SKM-1 treated with dmso at 0.1 percent for 144 hours (cell line): ENCODE results near the gene PLCD1.
"Not testable (repeated sequence)": the region's sequence is repeated elsewhere in the genome, so short reads cannot be mapped to it uniquely, and the experiment has no call there.

ENCODE experiments used
- DNase-seq: peaks from one replicate; lab custom pipeline; 2025; ENCODE audit not compliant: unreplicated experiment; lab: John Stamatoyannopoulos, UW

PLCD1 gene

DNA sequence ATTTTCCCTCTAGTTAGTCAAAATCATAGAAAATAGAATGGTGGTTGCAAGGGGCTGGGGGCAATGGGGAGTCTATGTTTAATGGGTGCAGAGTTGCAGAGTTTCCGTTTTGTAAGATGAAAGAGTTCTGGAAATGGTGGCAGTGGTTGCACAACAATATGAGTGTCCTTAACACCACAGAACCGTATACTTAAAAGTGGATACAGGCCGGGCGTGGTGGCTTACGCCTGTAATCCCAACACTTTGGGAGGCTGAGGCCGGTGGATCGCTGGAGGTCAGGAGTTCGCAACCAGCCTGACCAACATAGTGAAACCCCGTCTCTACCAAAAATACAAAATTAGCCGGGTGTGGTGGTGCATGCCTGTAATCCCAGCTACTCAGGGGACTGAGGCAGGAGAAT lies 41.1 kb downstream of the PLCD1 start:
- not testable (repeated sequence) for DNase-seq

DNA sequence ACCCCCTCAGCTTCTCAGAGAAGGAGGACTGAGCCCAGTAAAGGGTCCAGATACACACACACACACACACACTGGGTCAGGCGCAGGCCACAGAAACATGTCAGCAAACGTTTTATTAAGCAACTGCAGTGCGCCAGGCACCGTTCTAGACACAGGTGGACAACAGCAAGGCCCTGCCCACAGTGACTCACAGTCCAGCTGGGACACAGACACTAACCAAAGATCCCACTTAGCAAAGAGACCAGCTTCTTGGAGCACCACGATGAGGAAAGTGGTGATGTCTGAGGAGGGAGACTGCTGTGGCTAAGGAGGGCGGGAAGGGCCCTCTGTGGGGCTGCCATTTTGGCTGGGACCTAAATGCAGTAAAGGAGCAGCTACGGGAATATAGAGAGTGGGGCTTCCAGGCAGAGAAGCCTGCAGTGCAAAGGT lies 41.7 kb downstream of the PLCD1 start:
- no peak for DNase-seq

DNA sequence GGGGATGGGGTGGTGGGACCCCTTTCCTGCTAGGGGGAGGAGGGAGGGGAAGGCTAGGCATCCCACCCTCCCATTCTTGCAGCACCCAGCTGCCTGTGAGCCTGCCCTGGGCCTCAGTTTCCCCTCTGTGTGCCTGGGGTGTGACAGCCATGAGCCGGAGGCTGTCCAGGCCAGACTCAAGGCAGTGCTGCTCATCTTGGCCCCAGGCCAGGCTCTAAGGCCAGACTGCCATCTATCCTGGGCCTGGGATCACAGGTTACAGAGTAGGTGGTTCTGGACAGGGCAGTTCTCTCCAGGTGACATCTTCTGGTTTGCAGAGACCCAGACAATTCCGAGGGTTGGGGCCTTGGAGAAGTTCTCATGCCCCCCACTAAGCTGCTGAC lies 42.1 kb downstream of the PLCD1 start:
- no peak for DNase-seq

DNA sequence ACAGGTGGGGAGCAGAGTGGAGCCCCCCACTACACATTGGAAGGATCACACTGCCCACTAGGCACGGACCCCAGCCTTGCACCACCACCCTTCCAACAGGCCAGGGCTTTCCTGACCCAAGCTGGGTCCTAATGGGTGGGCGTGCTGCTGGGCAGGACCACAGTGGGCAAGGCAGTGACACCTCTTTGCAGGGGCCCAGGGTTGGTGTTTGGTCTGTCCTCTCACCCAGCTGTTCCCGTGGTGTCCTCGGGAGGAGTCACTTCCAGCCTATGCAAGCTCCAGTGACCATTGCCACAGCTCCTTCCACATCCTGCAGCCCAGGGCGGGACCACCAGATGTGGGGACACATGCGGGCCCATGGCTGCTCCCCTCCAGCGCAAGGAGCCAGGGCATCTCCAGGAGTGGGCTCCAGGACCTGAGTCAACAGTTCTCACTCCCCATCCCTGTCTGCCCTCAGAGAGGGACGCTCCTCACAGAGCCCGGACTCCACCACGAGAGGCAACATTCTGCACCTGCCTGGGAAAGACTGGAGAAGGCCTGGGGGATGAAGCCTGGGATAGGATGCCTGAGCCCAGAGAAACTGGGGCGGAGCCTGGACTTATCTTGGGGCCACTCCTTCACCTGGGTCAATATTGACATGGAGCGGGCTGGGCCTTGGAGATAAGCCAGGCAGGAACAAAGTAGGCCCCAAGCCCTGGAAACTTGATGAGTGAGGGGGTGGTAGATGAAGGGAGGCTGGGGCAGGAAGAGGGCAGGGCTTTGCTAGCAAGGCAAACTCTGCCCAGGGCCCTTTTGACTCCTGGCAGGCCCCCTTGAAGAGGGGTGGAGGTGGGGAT lies 42.7 kb downstream of the PLCD1 start:
- DNase-seq = no peak

DNA sequence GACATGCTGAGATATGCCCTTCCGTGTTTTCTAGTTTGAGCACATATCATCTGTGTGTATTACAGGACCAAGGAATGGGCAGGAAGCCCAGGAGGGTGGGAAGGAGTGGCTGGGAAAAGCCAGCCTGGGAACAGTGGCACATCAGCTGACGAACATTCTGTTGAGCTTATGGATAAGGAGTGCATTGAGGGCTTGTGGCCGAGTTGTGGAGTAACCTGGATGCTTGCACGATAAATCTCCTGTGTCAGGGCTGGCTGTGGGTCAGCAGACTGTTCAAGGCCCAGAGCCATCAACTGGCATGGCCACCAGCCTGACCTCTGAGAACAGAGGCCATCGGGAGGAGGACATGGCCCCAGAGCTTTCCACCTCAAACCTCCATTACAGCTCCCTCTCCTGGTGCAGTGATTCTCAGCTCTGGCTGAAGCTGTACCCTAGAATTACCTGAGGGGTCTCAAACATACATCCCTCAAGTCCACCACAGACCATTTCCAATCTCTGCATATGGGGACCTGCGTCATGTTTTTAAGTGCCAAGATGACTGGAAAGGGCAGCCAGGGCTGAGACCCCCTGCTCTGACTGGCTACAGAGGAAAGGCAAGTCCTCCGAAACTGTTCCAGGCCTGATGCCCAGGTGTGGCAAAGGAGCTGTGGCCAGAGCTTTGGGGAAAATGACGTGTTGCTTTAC lies 43.7 kb downstream of the PLCD1 start:
- no peak for DNase-seq

DNA sequence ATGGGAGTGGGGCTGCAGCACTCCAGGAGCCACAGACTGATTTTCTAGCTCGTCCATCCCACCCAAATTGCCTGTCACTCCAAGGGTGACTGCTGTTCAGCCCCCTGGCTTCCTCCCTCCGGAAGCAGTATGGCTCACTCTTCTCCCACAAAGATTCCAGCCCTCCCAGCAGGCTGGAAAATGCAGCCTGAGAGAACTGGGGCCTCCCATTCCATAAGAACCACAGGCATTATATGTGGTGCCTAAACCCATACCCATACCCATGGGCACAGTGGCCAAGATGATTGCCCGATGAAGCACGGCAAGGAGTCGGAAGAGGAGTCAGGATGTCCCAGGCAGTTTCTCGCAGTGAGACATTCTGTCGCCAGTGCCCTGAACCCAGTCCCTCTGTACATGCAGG lies 44.8 kb downstream of the PLCD1 start:
- DNase-seq = no peak

DNA sequence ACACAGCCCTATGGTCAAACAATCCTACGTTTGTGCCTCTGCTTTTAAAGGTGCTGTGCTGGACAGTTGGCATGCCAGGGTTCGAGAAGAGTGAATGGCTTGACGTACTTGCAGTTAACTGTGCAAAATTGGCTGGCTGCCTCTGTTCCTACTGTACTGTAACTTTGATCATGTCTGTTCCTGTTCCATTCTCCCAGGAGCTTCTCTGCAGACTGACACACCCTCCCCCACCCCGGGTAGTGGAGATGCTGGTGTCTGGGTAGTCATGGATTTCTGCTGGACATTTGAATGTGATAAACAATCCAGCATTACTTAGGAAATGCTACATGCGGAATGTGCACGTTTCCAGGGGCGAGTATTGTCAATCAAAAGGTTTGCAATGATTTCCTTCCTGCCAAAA lies 45.4 kb downstream of the PLCD1 start:
- no peak for DNase-seq

DNA sequence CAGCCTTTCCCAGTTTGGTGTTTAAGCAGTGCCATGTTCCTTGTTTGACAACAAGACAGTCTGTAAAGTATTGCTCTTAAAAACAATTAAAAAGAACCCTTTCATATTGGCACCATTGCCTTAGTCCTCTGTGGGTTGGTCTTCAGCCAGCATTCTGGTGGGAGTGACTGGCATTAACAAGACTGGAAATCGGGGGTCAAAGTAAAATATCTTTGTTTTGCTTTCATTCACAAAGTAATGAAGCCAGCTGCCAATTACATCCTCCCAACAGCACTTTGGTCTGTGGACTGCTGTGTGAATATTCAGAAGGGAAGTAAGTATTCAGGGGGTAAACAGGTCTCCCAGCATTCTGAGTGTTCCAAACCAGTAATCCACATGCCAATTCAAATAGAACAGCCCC lies 47.1 kb downstream of the PLCD1 start:
- no peak for DNase-seq

DNA sequence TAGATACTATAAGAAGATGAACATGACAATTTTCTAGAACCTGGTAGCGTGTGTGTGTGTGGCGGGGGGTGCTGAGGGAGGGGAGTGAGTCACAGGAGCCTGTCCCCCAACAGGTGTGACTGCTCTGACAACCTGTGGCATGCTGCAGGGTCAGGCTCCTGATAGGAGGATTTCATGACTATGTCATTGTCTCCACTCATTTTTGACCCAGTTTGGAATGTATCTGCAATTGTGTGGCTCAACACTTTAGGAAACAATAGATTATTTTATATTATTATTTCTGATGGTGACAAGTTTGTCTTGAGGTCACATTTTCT lies 48.1 kb downstream of the PLCD1 start:
- DNase-seq = no peak

DNA sequence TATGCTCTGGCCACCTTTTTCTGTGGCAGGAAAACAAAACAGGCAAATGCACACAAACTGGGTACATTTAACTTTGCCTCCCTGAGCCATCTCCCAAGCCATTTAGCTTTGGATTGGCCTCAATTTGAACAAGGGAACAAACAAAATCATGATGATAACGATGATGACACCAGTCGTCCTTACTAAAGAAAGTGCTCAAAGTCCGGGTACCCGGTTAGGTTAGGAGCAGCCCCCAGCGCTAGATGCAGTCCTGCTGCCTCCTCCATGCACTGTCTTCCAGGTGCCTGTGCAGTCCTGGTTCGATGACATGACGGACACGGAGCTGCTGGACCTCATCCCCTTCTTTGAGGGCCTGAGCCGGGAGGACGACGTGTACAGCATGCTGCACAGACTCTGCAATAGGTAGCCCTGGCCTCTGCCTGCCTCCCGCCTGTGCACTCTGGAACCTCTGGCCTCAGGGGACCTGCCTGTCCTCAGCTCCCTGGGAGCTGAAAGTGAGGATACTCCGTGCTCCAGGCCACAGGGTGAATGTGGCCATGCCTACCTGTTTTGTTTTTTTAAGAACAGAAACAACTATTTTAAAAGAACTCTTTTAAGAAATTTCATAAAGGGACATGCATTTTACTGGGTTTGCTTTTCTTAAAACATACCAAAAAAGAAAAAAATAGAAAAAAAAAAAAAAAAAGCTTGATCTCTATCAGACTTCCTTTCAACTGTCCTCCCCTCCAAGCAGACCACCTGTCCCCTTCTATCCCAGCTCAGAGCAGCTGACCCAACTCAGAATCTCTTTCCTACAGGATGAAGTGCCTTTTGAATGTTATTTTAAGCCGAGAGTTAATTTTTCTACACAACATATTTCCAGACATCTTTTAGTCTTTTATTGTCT lies 48.7 kb downstream of the PLCD1 start:
- no peak for DNase-seq

DNA sequence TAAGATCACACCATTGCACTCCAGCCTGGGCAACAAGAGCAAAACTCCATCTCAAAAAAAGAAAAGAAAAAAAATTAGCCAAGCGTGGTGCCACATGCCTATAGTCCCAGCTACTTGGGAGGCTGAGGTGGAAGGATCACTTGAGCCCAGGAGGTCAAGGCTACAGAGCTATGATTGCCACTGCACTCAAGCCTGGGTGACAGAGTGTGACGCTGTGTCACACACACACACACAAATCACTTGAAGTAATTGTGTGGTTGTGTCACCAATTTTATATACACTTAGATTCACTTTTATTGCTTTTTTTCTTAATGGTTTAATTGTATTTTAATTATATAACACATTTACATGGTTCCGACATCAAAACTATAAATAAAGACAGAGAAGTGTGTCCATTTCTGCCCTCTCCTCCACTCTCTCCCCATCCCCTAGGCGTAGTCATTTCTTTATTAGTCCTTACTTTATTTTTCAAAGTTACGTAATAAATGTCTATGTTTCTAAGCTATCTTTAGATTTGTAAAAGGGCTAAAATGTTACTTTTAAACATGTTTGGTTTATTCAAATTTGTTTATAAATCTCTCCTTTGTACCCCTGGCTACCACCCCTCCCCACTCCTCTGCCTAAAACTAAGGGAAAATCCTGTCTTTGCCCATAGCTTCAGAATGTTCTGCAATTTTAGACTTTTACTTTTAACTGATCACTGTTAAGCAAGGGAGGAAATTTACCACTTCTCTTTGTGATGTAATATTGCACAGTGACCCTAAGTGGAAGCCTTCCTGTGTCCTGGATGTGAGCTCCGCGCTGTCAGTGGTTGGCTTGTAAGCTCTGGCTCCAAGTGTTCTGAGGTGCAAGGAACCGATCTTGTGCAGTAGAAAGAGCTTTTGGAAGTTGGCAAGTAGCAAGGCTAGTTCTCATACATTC lies 49.6 kb downstream of the PLCD1 start:
- DNase-seq = peak; percentile 96

DNA sequence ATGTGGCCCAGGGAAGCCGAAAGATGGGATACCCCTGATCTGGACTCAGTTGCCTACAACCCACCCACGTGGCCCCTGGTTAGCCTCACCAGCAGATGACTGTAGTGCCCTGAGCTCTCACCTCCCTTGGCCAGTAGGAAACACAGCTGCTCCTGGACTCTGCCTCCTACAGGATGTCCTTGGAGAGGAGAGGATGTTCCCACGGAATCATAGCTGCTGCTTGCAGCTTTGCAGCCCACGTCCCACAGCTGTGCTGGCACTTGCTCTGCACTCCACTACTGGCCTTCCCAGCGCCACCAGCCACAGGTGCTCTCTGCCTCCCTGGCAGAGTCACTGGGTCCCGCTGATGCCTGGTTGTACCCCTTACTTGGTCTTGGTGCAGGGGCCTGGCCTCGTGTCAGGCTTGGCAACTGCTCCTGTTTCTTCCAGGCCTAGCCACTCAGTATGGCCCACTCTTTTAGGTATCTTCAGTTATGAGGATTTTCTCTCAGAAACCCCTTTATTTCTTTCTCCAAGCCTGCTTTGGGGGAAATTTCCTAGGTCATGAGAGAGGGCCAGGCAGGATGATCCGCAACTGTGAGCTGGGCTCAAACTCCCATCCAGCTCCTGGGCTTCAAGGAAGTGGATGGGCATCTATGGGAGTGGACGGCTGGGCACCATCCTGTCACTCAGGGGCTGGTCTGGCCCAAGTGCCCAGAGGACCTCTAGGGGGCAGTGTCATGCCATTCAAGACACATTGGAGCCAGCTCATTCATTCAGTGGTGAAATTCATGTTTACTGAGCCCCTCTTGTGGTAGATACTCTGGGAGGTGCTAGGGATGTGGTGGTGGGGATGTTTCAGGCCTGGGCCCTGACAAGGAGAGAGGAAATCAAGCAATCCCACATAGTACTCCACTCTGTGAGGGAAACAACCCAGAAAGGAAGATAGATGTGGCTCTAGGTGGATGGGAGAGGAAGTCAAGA lies 55.0 kb downstream of the PLCD1 start:
- peak; percentile 49 for DNase-seq

DNA sequence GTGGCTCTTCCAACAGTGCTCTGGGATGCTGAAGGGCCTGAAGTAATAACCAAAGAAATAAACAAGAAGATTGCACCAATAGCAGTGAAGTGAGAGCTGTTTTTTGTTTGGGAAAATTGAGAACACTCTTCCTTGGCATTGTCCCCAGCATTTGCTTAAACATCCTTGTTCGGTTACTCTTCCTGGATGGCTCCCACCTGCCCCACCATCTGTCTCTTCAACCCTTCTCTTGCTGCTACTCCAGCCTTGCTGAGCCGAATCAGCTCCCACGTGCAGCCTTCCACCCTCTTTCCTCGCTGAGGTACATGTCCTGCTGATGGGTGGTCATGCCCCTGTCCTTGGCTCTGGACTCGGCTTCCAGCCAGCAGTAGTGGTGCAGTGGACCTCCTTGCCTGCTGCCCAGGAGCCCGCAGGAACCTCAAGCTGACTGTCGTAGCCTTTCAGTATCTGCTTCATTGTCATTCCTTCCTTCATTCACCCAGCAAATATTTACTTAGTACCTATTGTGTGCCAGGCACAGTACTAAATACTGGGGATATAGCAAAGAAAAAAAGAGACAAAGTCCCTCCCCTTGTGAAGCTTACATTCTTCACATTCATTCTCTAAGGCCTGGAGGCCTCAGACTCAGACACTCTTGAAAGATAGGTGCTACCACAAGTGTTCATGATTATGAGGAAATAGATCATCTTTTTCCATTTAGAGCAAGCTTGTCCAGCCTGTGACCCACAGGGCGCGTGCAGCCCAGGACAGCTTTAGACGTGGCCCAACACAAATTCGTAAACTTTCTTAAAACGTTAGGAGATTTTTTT lies 56.0 kb downstream of the PLCD1 start:
- no peak for DNase-seq

DNA sequence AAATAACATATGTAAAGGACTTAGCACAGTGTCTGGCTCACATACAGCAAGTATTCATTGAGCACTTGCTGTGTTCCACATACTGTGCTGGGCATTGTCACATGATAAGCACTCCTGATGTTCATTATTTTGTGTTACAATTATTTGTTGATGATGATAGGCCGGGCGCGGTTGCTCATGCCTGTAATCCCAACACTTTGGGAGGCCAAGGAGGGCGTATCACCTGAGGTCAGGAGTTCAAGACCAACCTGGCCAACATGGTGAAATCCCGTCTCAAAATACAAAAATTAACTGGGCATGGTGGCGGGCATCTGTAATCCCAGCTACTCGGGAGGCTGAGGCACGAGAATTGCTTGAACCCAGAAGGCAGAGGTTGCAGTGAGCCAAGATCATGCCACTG lies 57.4 kb downstream of the PLCD1 start:
- DNase-seq = not testable (repeated sequence)

DNA sequence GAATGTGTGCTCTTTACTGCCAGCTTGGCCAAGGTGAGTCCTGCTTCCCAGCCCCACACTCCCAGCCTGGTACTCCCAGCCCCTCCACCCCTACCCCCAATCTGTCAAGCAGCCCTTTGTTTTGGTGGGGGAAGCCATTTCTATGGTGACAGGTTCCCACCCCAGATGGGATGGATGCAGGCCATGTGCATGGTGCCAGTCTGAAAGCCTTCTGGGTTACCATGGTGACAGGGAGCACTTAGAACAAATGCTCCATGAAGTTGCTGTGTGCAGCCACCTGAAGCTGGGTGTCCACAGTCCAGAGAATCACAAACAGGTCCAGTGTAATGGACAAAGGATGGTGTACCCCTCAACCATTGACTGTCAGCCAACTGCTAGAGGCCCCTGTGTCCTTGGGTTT lies 58.0 kb downstream of the PLCD1 start:
- DNase-seq = no peak

DNA sequence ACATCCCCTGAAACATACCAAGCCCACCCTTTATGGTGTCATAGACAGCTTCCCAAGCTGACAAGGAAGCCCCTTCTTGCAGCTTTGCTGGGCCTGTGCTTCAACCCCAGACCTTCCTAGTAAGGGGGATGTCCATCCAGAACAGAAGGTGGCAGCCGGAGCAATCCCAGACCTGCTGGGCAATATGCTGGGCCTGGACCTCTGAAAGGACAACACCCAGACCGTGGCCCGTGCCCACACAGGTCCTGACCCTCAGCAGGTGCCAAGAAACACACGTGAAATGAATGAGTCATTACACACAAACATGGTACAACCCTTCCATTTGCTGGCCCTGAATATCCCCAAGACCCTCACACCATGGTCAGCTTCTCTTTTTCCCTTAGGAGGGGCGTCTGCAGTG lies 58.6 kb downstream of the PLCD1 start:
- no peak for DNase-seq

DNA sequence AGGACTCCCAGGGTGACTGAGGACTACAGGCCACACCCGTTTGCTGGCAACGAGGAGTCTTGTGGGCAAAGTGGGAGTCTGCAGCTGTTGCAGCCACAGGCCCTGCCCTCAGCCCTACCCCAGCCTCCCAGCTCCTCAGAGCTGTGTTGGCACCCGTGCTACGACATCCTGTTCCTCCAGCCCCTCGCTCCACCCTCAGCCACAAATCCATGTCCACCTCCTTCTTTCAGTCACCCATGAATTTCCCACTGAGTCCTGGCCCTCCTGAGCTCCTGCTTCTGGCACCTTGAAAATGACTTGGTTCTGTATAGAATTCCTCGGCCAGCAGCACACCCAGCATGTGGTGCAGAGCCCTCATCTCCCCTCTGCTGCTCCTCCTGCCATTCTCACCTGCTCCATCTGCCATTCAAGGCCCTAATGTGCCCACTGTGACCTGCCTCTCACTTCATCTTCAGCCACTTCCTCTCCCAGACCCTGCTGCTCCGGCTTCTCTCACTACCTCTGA lies 59.8 kb downstream of the PLCD1 start:
- no peak for DNase-seq

DNA sequence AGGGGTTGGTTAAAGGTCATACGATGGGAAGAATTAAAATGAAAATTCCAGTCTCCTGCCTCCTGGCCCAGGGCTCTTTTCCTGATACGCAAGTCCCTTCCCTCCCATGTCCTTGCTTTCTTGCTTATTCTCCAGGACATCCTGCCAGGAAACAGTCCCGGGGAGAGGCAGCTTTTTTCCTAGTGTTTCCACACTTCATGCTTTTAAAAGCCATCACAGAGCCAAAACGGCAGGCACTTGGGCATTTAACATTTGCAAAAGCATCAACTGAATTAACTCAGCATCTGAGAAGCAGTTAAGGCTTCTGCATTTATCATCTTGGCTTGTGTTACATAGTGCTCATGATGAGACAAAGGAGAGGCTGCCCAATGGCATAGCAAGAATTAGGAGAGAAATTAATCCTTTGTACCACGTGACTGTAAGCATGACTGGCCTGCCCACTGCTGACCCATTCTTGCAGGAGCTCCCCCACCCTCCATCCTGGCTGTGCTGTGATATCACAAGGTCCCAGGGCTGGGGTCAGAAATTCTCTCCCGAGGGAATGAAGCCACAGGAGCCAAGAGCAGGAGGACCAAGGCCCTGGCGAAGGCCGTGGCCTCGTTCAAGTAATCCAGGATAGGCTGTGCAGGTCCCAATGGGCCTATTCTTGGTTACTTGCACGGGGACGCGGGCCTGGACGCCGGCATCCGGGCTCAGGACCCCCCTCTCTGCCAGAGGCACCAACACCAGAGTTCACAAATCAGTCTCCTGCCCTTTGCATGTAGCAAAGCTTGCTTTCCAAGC lies 60.4 kb downstream of the PLCD1 start:
- DNase-seq = no peak
